DMS153 (cell line): Measurements from ENCODE around the gene KRT33B.
"Not testable (repeated sequence)": the region's sequence is repeated elsewhere in the genome, so short reads cannot be mapped to it uniquely, and the experiment has no call there.

Experiments
- DNase-seq: peaks from one replicate; lab custom pipeline; 2025; lab: John Stamatoyannopoulos, UW

Gene KRT33B

DNA sequence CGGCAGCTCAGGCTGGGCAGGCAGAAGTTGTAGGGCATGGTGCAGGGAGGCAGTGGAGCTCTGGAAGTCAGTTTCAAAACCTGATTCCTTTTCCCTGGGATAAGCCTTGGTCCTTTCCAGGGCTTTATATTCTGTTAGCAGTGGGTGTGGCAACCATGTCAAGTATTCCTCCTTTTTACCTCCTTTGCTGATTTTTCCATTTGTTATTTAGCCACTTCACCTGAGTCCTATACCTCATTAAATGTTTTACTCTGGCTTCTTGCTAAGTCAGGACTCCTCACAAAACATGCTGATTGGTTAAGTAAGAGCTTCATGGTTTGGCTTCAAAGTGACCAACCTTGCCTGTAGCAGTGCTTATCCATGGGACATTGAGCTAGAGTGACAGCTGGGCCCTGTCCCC is at the start of gene KRT33B:
Gene KRT33B (minus strand): TSS at position 101 of the 400 bp plus-strand sequence. CDS start 63 bp downstream, at position 38.
- no peak for DNase-seq

DNA sequence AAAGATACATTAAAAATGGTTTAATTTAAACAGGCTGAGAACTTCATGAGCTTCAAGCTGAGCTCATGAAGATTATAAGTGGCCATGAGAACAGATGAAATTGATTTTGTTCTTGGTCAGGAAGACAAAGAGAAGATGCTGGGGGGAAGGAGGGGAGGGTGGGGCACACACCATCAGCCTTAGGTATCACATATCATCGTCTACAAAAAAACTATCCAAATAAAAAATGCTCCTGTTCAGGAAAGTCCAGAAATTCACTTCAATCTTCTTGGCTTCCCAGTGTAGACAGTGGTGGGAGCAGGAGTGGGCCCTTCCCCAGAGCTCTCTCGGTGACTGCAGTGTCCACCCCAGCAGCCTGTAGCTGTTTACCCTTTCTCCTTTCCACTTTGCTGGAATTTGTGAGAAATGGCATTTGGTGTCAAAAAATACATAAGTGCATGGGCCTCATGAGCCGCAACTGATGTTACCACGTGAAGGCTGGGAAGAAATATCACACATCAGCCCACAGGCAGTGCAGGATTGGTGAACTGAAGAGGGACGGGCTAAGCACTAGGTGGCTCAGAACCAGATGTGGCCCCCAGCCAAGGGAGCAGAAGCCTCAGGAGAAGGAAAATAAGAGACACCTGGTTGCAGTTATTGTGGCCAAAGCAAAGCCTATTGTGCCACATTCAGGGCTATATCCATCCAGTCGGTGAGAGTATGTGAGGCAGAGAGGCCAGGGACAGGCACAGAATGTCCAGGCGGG is 48.7 kb upstream of the KRT33B start:
- no peak for DNase-seq

DNA sequence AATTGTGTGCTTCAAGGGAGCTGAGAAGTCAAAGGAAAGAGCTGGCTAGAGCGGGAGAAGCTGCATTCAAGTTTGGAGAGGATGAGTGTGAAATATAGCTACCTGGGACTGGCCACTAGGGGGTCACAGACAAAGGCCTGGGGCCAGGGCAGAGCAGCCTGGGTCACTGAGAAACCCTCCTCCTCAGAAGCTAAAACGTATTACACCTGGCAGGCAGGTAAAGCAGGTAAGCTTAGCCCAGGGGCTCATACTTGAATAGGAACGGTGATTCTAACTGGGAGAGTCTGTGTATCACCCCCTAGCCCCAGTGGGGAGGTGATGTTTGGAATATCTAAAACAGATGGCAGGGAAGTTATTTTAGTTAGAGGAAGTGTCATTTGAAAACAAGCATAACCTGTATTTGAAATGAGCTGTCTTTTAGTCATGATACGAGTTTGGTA is 48.0 kb upstream of the KRT33B start:
- no peak for DNase-seq

GRCh38 chr17:41417127-41417526 is 47.5 kb upstream of the KRT33B start:
- DNase-seq: peak; percentile 61

DNA sequence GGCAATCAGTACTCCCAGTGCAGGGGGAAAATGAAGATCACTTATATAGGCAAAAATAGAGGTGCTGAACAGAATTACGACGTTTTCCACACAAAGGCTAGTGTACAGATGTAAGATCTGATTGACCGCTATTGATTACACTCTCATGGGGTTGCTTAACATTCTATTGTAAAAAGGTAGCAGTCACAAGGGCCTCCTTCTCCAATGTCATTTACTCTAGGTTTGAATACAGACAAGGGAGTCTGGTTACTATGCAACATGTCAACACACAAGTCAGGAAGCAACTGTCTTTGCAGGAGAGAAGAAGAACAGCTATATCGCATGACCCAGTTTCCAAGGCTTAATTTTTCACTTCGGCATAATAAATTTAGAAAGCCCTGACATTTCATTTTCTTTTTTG is 46.9 kb upstream of the KRT33B start:
- DNase-seq: peak; percentile 80

GRCh38 chr17:41415833-41416335 is 46.3 kb upstream of the KRT33B start:
- no peak for DNase-seq

DNA sequence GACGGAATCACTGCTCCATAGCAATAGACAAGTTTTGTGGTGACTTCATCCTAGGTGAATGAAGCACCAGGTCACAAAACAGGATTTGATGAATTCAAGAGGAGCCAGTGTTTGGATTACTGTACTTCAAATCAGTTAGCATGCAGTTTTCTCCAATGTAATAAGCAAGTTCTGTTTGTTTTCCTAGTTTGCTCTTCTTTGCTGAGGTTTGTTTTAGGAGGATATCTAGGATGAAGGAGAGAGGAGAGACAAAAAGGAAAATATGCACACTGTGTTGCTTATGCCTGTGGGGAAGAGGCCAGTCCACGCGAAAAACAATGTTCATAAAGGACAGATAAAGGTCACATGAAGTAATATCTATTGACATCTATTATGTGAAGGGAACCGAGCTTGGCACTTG is 45.8 kb upstream of the KRT33B start:
- no peak for DNase-seq

- no peak for DNase-seq
Observed at GRCh38 chr17:41413982-41414381, 44.4 kb upstream of the KRT33B start.

DNA sequence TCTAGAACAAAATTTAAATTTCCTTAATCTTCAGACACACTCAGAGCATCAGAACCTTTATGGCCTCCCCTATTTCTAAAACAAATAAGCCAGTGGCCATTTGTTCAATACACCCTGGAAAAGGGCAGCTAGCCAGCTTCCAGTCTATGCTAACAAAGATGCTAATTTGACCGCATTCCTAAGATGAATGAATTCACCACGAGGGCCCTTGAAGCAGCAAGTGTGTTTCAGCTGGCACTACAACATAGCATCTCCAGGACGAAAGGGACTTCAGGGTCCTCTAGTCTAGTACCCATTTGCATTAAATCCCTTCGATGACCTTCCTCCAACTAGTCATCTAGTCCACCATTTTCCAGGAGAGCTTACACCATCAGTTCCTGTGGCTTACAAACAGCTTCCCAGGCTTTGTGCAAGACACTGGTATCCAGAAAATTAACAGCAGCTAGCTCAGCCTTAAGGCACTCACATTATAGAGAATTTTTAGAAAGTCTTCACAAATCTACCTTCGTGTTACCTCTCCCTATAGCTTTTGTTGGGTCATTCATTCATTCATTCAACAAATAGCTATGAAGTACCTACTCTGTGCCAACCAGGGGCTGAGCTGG is 43.8 kb upstream of the KRT33B start:
- DNase-seq: no peak

GRCh38 chr17:41411072-41411840 is 41.6 kb upstream of the KRT33B start:
- DNase-seq: no peak

DNA sequence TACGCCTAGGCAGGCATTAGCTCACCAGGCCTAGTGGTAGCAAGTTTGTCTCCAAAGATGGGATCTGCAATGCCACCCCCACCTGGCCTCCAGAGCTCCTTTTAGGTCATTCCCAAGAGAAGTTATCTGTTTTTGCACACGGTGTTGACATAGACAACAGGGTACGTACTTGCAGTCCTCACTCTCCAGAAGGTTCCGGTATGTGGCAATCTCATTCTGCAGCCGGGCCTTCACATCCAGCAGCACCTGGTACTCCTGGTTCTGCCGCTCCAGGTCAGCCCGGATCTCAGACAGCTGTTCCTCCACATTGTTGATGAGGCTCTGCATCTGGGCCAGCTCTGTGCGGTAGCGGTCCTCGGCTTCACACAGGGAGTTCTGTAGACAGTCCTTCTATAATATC is 37.6 kb upstream of the KRT33B start:
- DNase-seq: no peak

DNA sequence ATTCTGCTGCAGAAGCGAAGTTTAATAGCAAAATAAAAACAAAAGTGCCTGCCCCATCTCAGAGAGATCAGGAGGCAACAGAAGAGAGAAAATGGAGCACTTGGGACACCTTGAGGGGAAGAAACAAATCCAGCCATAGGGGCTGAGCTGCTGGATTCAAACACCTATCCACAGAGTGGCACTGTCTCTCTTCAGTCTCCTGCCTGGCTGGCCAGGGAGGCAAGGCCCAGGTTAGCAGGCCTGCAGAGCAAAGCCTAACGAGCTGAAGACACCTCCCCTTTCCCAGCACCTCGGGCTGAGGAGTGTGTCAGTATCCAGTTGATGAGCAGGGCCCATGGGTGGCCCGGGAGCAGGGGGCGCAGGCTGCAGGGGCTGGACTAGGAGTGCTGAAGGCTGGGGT is 36.6 kb upstream of the KRT33B start:
- DNase-seq: no peak

- DNase-seq: peak; percentile 60
Observed at GRCh38 chr17:41404024-41404671, 34.5 kb upstream of the KRT33B start.

GRCh38 chr17:41403404-41404023 is 33.9 kb upstream of the KRT33B start:
- DNase-seq: no peak

GRCh38 chr17:41402161-41402560 is 32.5 kb upstream of the KRT33B start:
- no peak for DNase-seq

DNA sequence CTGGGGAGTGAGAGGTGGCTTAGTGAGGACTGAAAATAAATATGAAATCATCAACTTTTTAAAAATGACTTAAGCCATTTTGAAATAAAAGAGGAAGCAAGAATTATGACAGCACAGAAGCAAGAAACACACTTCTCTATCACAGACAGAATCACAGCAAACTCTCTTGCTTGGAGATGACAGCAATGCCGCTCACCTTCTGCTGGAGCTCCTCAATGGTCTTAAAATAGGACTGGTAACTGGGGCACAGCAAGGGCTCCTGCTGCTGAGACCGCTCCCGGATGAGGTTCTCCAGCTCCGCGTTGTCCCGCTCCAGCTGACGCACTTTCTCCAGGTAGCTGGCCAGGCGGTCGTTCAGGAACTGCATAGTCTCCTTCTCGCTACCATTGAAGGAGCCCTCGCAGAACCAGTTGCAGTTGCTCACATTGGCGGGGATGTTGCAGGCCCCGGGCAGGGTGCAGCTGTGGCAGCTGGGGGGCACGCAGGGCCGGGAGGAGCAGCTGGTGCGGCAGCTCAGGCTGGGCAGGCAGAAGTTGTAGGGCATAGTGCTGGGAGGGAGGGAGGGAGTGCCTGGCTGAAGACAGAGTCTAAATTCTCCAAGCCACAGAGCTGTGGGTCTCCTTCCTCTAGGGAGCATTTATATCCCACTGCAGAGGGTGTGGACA is 27.5 kb upstream of the KRT33B start, which contains the start of gene KRT31:
Gene KRT31 (minus strand): TSS at position 613 of the 665 bp plus-strand sequence. CDS start 69 bp downstream, at position 544.
- DNase-seq: no peak

DNA sequence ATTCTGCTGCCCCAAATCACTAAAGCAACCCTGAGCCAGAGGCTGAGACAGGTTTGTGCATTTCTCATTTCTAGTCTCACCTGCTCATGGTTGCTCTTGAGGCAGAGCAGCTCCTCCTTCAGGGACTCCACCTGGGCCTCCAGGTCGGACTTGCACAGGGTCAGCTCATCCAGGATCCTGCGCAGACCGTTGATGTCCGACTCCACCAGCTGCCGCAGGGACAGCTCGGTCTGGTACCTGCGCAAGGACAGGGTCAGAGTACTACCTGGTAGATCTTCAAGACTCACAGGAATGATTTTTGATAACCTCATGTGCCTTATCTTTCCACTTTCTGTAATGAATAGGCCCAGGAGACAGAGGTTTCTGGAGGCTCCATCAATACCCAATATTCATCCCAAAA is 26.7 kb upstream of the KRT33B start:
- no peak for DNase-seq

DNA sequence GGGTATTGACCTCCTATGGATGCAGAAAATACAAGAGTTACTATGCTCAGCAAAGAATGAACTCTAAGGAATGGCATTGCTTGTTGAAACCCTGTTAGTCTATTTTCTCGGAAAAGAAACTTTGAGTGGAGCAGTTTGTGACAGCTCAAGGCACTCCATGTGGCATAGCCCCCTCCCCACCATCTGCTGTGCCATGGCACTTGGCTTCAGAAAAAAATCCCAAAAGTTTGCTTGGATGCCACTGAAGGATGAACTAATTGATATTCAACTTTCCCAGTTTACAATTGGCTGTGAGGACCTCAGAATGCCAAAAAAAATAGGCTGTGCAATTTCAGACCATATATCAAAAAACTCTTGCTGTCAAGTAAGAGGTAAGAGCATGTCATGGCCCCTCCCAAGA is 26.0 kb upstream of the KRT33B start:
- DNase-seq: no peak

GRCh38 chr17:41395044-41395443 is 25.4 kb upstream of the KRT33B start:
- not testable (repeated sequence) for DNase-seq

- DNase-seq: no peak
Observed at GRCh38 chr17:41394254-41394996, 24.8 kb upstream of the KRT33B start.
